Spleen (tissue), 11 donors: ENCODE results near the gene WARS2. TPM values are rescaled to one million over a fixed set of nuclear protein-coding genes. Genes with fewer than 3 reads are reported as not detected.
A peak's percentile ranks its signal among the peaks of the same experiment; 100 is the strongest.

Source experiments
- DNase-seq: peaks from one replicate; pipeline ENCODE4 v3.0.0-alpha.2; 2020
- H3K27ac ChIP-seq, 8 donors: fragments of 200-600 bp; sonication (generic) in 7 of 8; 1 replicate in 4 of 8; 2 replicates in 4 of 8; pipeline versions ENCODE4 v1.5.0 to v1.8.0; 2016 to 2021; ENCODE audit warnings: inconsistent platforms in 4 of 8, mild to moderate bottlenecking in 4 of 8, moderate library complexity in 1 of 8
- H3K27me3 ChIP-seq, 7 donors: fragments of 200-600 bp; sonication (generic) in 6 of 7; replicated peaks in 1 of 7; 1 replicate in 4 of 7; 2 replicates in 3 of 7; pipeline versions ENCODE4 v1.5.0 to v1.8.0; 2016 to 2021; ENCODE audit warnings: inconsistent platforms in 3 of 7, mild to moderate bottlenecking in 1 of 7
- H3K36me3 ChIP-seq, 6 donors: fragments of 200-600 bp; sonication (generic) in 5 of 6; 1 replicate in 4 of 6; 2 replicates in 2 of 6; pipeline versions ENCODE4 v1.5.0 to v1.8.0; 2016 to 2021; ENCODE audit warnings: inconsistent platforms in 2 of 6
- H3K4me1 ChIP-seq, 6 donors: fragments of 200-600 bp; sonication (generic) in 5 of 6; 1 replicate in 3 of 6; 2 replicates in 3 of 6; pipeline versions ENCODE4 v1.5.0 to v1.8.0; 2016 to 2021; ENCODE audit warnings: inconsistent platforms in 3 of 6
- H3K4me3 ChIP-seq, 8 donors: fragments of 200-600 bp; sonication (generic) in 7 of 8; 1 replicate in 4 of 8; 2 replicates in 4 of 8; pipeline versions ENCODE4 v1.5.0 to v1.8.0; 2016 to 2021; ENCODE audit warnings: inconsistent platforms in 4 of 8, mild to moderate bottlenecking in 4 of 8, moderate library complexity in 2 of 8
- H3K9me3 ChIP-seq, 8 donors: fragments of 200-600 bp; sonication (generic) in 7 of 8; 1 replicate in 4 of 8; 2 replicates in 4 of 8; pipeline versions ENCODE4 v1.5.0 to v1.8.0; 2016 to 2021; ENCODE audit warnings: inconsistent platforms in 4 of 8
- CTCF ChIP-seq, 11 experiments: fragments of 200-600 bp in 7 of 11; fragments of 450-650 bp in 4 of 11; sonication (generic) in 4 of 11; IDR thresholded peaks in 8 of 11; conservative IDR thresholded peaks in 3 of 11; 1 replicate in 7 of 11; 2 replicates in 4 of 11; pipeline versions ENCODE4 v1.4.0 to v1.8.0; 2016 to 2021; ENCODE audit warnings: antibody characterized with exemption in 11 of 11, inconsistent platforms in 4 of 11, mild to moderate bottlenecking in 1 of 11
- POLR2A ChIP-seq, 3 donors: fragments of 450-650 bp; IDR thresholded peaks; one replicate each; pipeline ENCODE4 v1.5.1; 2017; ENCODE audit warnings: antibody characterized with exemption in 3 of 3, mild to moderate bottlenecking in 1 of 3
- POLR2AphosphoS5 ChIP-seq, 3 donors: sonication (generic); formaldehyde crosslinking; IDR thresholded peaks; one replicate each; pipeline ENCODE4 v1.5.1; 2017; ENCODE audit warnings: antibody characterized with exemption in 3 of 3
- WGBS, 5 donors: extraction: QIAGEN DNeasy Blood & Tissue Kit in 3 of 5; methylation state at CpG; one replicate each; pipeline versions ENCODE4 v1.1.5 to v1.1.7; 2013 to 2018; 5-methylcytosine and 5-hydroxymethylcytosine counted together
- intact Hi-C: fragments of 100-400 bp; cut with DNase I; formaldehyde crosslinking; loops from one replicate; pipeline ENCODE4 v1.15.0; 2023; ENCODE audit warnings: low total_unique reads
- polyA plus RNA-seq, 3 donors: library from polyadenylated mRNA; stranded (reverse); fragments of 200-250 nt; gene quantifications; one replicate each; pipeline ENCODE4 v1.2.1, GENCODE V29; 2013
- total RNA-seq, 7 donors: library from RNA; depleted of rRNA in 3 of 7; stranded (reverse); fragments of >200 nt in 3 of 7; fragmentation: NEBNext Ultra II Directional in 4 of 7; extraction: Animal tissue kit (Norgen Biotek cat#: 25700) in 4 of 7; gene quantifications; one replicate each; pipeline versions ENCODE4 v1.1.0 to v1.2.1, GENCODE V29; 2016 to 2021
- donor health status: healthy with polysubstance abuse.
- donor health status: DM: no; HTN: no; CAD: no; lungs with moderate emphysema.
- donor health status: DM: no; HTN: no; CAD: no.
- donor health status: Bipolar disorder and iron deficiency.
- donor health status: healthy.
- donor health status: DM: no; HTN: no; CAD: no.
- donor health status: DM: yes; HTN: yes; CAD: no.

Gene WARS2
- total and polyA plus RNA-seq, 10 donors: 2.9 to 13.0 (median 8.5) TPM

DNA sequence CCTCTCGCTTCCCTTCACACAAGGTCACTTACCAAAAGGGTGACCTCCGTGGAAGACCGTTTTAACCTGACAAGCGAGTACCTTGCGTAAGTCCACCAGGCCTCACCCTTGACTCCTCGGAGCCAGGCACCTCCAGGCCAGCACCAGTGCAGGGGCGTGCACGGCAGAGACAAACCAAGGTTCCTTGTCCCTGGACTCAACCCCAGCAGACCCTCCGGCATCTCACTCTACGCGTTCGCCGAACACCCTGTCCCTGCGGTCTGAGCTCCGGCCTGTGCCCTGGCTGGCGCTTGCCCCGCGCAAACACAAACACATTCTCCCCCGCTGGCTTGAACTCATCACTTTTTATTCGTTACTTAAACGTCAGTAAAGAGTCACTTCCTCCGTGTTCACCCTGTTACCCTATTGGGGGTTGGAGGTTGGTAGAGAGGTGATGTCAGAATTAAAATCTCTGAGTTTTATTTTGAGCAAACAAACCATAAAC, 156.9 kb downstream of the WARS2 start:
- Histone ChIP-seq H3K27me3 (peaks cover 18 to 100% (median 99%) of the 10 kb centered on the region in 7 donors), H3K27ac (no peak overlapping the region), H3K9me3 (peaks cover 0 to 46% (median 0%) of the 10 kb centered on the region in 8 donors), H3K4me3 (peak overlapping the region in 2 of 8 donors; percentile 5 to 57), H3K36me3 (no peaks in the 10 kb centered on the region), H3K4me1 (peaks cover 8 to 63% (median 43%) of the 10 kb centered on the region in 6 donors)
- intact Hi-C loops: no loop called here
- 15 to 25% (median 20%) methylated on average over 22 of the region's 22 CpGs for WGBS, 5 donors
- no peak for DNase-seq
- TF ChIP-seq CTCF (IDR thresholded peaks at IDR 0.05 in 8 of 11, conservative IDR thresholded peaks at IDR 0.05 in 3 of 11) (no peak), POLR2AphosphoS5 (IDR thresholded peaks at IDR 0.05) (no peak), POLR2A (IDR thresholded peaks at IDR 0.05) (no peak)

- H3K9me3 ChIP-seq: peaks cover 0 to 46% (median 0%) of the 10 kb centered on the region in 8 donors
- H3K36me3 ChIP-seq: no peaks in the 10 kb centered on the region
- no peak overlapping the region for H3K27ac ChIP-seq
- 8 to 23% (median 11%) methylated on average over 26 of the region's 26 CpGs for WGBS, 5 donors
- intact Hi-C loops: no loop called here
- no peak for TF ChIP-seq CTCF (IDR thresholded peaks at IDR 0.05 in 8 of 11, conservative IDR thresholded peaks at IDR 0.05 in 3 of 11)
- TF ChIP-seq POLR2A (IDR thresholded peaks at IDR 0.05): no peak
- TF ChIP-seq POLR2AphosphoS5 (IDR thresholded peaks at IDR 0.05): no peak
- peaks cover 18 to 100% (median 99%) of the 10 kb centered on the region in 7 donors for H3K27me3 ChIP-seq
- peaks cover 8 to 57% (median 40%) of the 10 kb centered on the region in 6 donors for H3K4me1 ChIP-seq
- peak overlapping the region in 2 of 8 donors; percentile 5 to 57 for H3K4me3 ChIP-seq
- no peak for DNase-seq
Measured at GRCh38 chr1:118982821-118983557, 157.5 kb downstream of the WARS2 start.

DNA sequence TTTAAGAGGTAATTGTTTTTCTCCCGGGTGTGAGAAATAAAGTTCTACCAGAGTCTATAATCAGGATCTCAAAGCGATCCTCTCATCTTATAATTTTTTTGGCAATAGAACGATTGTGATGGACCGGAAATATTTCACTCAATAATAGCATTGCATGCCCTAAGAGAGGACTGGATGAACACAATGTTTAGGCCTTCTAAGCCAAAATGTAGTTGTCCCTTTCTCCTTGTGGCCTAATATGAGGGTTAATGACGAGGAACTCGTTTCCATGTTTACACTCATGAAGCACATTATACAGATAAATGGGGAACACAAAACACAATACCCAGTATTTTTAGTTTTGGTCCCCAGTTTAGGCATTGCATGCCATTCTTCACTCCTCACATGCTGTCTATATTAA, 158.2 kb downstream of the WARS2 start:
- no peak for DNase-seq
- Histone ChIP-seq H3K27ac (no peak overlapping the region), H3K4me3 (no peak overlapping the region), H3K4me1 (peaks cover 8 to 50% (median 33%) of the 10 kb centered on the region in 6 donors), H3K9me3 (peaks cover 0 to 41% (median 0%) of the 10 kb centered on the region in 8 donors), H3K27me3 (peaks cover 18 to 100% (median 98%) of the 10 kb centered on the region in 7 donors), H3K36me3 (no peaks in the 10 kb centered on the region)
- intact Hi-C loops: no loop called here
- 28 to 50% (median 36%) methylated on average over 6 of the region's 6 CpGs for WGBS, 5 donors
- no peak for TF ChIP-seq POLR2AphosphoS5 (IDR thresholded peaks at IDR 0.05)
- TF ChIP-seq POLR2A (IDR thresholded peaks at IDR 0.05): no peak
- TF ChIP-seq CTCF (IDR thresholded peaks at IDR 0.05 in 8 of 11, conservative IDR thresholded peaks at IDR 0.05 in 3 of 11): no peak

- peaks cover 18 to 100% (median 94%) of the 10 kb centered on the region in 7 donors for H3K27me3 ChIP-seq
- intact Hi-C loops: no loop called here
- WGBS, 5 donors: 11 to 27% (median 19%) methylated on average over 1 of the region's 1 CpG
Measured at GRCh38 chr1:118981436-118981835, 159.0 kb downstream of the WARS2 start.

More at GRCh38 chr1:118981436-118981835, 159.0 kb downstream of the WARS2 start:
- Histone ChIP-seq H3K9me3 (peaks cover 0 to 37% (median 0%) of the 10 kb centered on the region in 8 donors), H3K36me3 (no peaks in the 10 kb centered on the region), H3K4me3 (no peak overlapping the region), H3K27ac (no peak overlapping the region), H3K4me1 (peaks cover 6 to 42% (median 29%) of the 10 kb centered on the region in 6 donors)
- no peak for TF ChIP-seq CTCF (IDR thresholded peaks at IDR 0.05 in 8 of 11, conservative IDR thresholded peaks at IDR 0.05 in 3 of 11)
- TF ChIP-seq POLR2A (IDR thresholded peaks at IDR 0.05): no peak
- TF ChIP-seq POLR2AphosphoS5 (IDR thresholded peaks at IDR 0.05): no peak
- DNase-seq: no peak
